H7 (cell line): ENCODE data around the gene BBS9. TPM values are rescaled to one million over a fixed set of nuclear protein-coding genes. Genes with fewer than 3 reads are reported as not detected.
"Not testable (repeated sequence)": the region's sequence is repeated elsewhere in the genome, so short reads cannot be mapped to it uniquely, and the experiment has no call there.

ENCODE experiments used
- DNase-seq: peaks from one replicate; pipeline ENCODE4 v3.0.0; 2012
- H3K27me3 ChIP-seq: 2 replicates; pipeline ENCODE4 v1.6.0; 2011; ENCODE audit warnings: mild to moderate bottlenecking, low read length; ENCODE audit not compliant: control insufficient read depth, insufficient read depth
- H3K36me3 ChIP-seq: replicated peaks from 2 replicates; pipeline ENCODE4 v1.5.1; 2011; ENCODE audit warnings: low read length; ENCODE audit not compliant: control insufficient read depth, insufficient read depth
- H3K4me3 ChIP-seq: 2 replicates; pipeline ENCODE4 v1.5.1; 2011; ENCODE audit warnings: low read depth, mild to moderate bottlenecking, control low read depth, low read length, moderate library complexity; ENCODE audit not compliant: insufficient read depth
- total RNA-seq: library from RNA; depleted of rRNA; stranded (reverse); fragments of >200 nt; shearing (Covaris generic); gene quantifications from 2 replicates; pipeline ENCODE4 v1.2.3, GENCODE V29; 2014

The BBS9 gene
- total RNA-seq, 1 experiment from 2014 or later = 5.3 TPM

DNA sequence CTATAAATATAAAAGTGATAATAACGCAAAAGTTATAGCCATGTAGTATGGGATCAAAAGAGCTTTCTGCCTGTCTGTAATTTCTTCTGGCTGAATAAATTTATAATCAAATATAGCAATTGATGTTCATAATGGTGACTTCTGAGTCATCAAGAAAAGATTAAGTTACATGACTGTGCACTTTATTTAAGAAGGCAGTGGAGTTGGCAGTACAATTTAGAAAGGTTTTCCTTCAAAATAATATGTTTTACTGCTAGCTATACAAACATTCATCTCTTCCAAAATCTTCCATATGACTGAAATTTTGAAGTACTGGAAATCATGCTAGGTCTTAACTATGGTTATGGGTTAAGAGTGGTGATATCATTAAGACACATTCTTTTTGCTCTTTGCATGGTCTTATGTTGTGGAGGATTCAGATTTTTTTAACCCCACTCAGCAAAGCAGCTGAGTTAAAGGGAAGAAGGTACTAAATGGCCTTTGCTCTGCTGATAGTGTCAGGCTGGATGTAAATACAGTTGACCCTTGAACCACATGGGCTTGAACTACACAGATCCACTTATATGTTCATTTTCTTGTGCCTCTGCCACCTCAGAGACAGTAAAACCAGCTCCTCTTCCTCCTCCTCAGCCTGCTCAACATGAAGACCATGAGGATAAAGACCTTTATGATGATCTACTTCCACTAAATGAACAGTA lies 323.6 kb downstream of the BBS9 start:
- no peak for DNase-seq
- Histone ChIP-seq H3K4me3 (no peak overlapping the region), H3K36me3 (no peaks in the 10 kb centered on the region), H3K27me3 (no peaks in the 10 kb centered on the region)

DNA sequence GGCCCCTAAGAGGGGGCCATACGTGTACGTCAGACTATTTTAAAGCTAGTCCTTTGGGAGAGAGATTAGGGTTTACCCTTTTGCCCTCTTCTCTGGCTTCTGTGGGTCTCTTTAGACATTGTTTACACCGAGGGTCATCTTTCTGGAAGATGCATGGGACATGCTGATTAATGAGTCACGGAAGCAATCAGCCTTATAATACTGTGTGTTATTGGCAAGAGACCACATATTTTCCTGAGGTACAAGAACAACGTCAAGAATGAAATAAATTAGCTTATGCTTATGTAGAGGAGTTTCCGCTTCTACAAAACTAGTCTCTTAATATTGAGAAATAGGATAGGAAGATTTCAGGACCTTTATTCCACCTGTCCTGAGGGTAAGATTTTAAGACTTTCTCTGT lies 327.7 kb downstream of the BBS9 start:
- DNase-seq = no peak
- H3K4me3 ChIP-seq = no peak overlapping the region
- H3K27me3 ChIP-seq = no peaks in the 10 kb centered on the region
- no peaks in the 10 kb centered on the region for H3K36me3 ChIP-seq

DNA sequence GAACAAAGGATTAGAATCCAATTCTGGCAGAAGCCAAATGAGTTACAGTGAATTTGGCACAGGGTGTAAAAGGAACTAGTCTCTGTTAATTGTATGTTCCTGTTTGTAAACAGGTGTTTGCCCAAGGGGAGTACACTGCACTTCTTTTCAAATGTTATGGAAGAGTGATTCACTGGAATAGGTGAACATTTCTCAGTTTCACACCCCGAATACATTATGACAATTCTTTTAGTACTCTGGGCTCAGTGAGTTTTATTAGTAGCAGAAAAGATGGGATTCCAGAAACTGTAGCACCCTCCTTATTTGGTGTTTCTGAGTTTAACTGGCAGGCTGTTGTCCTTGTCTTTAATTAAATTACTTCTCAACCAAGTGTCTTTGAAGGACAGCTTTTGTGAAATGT lies 329.2 kb downstream of the BBS9 start:
- Histone ChIP-seq H3K4me3 (no peak overlapping the region), H3K36me3 (no peaks in the 10 kb centered on the region), H3K27me3 (no peaks in the 10 kb centered on the region)
- DNase-seq = no peak

DNA sequence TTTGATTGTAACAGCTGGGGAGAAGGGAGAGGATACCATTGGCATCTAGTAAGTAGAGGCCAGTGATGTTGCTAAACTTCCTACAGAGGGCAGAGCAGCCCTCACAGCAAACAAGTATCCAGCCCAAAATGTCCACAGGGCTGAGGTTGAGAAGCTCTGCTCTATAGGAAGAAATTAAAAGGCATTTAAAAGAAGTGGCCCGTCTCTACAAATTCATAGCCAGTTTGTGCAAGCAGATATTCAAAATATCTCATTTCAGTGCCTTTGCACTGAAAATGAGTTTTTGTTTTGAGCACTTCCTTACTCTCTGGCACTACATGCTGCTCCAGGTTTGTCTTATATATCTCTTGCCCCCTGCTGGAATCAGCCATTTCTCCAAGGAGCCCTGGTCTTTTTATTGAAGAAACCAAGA lies 330.0 kb downstream of the BBS9 start:
- Histone ChIP-seq H3K4me3 (no peak overlapping the region), H3K36me3 (no peaks in the 10 kb centered on the region), H3K27me3 (no peaks in the 10 kb centered on the region)
- peak; percentile 30 for DNase-seq

DNA sequence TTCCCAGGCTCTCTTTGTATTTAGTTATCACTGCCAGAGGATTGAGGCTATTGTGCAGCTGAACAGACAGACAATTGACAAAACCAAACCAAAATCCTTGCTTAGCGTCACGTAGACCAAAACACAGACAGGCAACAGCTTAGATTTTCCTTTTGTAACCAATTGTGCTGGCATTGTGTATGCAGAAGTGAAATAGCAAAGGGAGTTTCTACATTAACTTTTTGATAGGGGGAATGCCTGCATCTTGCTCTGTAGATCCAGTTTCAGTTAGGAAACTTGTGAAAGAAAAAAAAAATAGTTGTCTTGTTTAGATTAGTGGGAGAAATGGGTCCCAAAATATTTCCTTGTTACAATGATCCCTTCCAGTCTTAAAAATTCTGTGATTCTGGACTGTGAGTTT lies 333.8 kb downstream of the BBS9 start:
- H3K27me3 ChIP-seq = no peaks in the 10 kb centered on the region
- DNase-seq = no peak
- no peaks in the 10 kb centered on the region for H3K36me3 ChIP-seq
- H3K4me3 ChIP-seq = no peak overlapping the region

DNA sequence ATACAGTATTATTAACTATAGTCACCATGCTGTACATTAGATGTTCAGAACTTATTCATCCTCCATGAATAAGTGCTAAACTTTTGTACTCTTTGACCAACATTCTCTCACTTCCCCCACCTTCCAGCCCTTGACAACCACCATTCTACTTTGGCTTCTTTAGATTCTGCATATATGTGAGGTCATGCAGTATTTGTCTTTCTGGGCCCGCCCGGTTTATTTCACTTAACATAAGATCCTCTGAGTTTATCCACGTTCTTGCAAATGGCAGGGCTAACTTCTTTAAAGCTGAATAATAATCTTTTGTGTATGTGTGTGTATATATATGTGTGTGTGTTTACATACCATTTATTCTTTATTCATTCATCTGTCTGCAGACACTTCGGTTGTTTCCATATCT lies 336.8 kb downstream of the BBS9 start:
- no peaks in the 10 kb centered on the region for H3K27me3 ChIP-seq
- no peak overlapping the region for H3K4me3 ChIP-seq
- no peaks in the 10 kb centered on the region for H3K36me3 ChIP-seq
- DNase-seq = no peak

DNA sequence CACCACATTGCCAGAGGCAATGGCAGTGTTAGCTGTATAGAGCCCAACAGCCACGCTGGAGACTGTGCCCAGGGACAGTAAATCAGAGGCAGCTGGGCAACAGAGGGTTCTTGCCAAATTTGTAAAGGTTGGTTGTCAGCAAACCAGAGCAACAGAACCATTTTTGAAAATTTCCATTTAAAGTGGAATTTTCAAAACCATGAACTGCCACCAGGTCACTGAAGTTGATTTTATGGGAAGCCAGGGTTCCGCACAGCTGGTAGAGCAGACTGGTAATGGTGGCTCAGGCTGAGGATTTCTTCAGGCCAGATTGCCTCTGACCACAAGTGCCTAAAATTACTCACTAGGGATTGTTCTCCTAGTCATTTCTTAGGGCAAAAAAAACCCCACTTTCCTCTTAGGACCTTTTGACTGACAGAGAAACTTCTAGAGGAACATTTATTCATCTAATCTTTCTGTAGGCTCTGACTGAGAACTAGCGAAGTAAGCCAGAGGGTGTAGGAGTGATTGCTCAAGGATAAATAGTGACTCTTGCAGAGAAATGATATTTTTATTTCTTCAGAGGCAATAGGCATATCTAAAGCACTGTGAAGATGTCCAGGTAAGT lies 342.4 kb downstream of the BBS9 start:
- H3K27me3 ChIP-seq = no peaks in the 10 kb centered on the region
- H3K36me3 ChIP-seq = no peaks in the 10 kb centered on the region
- no peak overlapping the region for H3K4me3 ChIP-seq
- no peak for DNase-seq

DNA sequence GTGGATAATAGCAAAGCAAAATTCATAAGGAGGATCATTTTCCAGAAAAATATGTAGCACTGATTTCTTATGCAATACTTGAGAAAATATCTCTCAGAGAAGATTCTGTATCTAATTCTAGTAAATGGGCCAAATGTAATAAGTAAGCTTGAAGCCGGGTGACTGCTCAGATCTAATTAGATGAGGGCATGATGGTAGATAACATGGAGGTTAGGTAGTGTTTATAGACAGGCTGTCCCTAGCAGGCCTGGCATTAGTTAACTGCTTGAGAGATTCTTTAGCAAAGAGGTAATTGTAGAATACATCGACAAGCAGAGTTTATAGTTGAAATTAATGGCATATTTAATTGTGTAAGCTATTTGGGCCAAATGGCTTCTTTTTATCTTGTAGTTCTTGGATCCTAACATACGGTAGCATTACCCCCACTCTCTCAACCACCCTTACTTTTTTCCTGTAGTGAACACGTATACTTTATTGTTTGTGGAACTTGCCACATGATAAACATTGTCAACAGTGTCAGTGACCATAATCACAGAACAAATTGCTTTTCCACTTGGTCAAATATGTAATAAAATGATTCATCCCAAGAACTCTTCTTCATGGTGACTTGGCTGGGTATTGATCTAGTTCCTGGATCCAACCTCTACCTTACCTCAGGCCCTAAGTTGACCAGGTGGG lies 343.1 kb downstream of the BBS9 start:
- H3K4me3 ChIP-seq = no peak overlapping the region
- H3K36me3 ChIP-seq = no peaks in the 10 kb centered on the region
- DNase-seq = no peak
- H3K27me3 ChIP-seq = no peaks in the 10 kb centered on the region

DNA sequence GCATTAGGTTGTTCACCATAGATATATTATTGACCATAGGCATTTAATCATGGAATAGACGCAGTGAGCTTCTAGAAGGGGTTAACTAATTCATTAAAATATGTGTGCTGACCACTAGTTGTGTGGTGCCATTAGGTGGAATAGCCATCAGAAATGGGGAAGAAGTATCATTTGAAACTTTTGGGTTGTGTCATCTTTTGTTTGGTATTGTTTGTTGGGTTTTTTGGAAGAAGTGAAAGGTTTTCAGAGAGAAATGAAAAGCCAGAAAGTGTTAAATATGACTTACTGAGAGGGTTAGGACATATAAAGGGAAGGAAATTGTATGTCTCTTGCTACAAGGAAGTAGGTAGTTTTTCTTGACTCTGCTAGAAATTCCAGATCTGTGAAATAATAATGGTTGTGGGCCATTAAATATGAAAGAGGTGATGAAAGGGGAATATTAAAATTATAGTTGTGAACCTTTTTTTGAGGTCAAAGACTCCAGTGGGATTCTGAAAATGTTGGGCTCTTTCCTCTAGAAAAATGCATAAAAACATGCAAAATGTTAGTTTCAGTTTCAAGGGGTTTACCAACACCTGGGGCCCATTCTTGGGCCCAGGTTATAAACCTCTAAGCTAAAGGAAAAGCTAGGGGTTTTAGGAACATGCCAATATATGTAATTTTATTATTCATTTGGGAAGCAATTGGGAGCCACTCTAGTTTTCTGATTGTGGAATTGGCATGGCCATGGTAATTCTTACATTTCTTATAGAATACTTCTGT lies 348.5 kb downstream of the BBS9 start:
- Histone ChIP-seq H3K4me3 (no peak overlapping the region), H3K27me3 (no peaks in the 10 kb centered on the region), H3K36me3 (no peaks in the 10 kb centered on the region)
- DNase-seq = no peak

DNA sequence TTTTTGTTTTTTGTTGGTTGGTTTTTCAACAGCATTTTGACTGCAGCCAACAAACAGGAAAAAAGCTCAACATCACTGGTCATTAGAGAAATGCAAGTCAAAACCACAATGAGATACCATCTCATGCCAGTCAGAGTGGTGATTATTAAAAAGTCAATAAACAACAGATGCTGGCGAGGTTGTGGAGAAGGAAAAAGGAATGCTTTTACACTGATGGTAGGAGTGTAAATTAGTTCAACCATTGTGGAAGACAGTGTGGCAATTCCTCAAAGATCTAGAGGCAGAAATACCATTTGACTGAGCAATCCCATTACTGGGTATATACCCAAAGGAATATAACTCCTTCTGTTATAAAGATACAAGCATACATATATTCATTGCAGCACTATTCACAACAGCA lies 355.1 kb downstream of the BBS9 start:
- H3K36me3 ChIP-seq, H3K4me3 ChIP-seq, H3K27me3 ChIP-seq, DNase-seq: not testable (repeated sequence)

DNA sequence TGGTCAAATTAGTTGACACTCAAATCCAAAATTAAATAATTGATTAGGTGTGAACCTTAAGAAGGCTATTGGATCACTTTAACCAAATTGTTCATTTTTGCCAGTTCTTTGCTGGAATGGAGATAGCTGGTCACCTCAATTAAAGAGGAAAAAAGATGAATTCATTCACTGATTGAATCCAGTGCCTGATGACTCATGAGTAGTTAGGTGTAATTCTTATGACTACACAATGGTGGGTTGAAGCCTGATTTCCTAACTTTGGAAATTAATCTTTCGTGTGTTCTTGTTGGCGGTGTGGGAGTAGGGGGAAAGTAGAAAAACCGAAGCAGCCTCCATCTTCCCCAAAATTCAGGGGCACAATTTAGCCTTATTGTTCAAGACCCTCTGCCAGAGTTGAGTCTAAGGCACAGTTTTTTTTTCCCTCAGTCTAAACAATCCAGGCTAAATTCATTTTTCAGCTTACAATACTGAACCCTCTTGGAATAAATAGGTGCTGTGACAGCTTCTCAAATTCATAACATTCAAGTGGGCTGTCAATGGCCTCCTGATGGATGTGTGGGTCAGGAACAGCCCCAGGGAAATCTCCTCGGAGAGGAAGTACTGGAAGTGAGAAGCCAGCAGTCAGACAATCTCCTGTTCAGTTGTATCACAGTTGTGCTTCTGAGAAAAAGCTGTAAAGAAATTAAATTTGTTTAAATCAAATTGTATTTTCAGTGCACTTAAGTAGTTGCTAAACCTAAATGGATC lies 356.6 kb downstream of the BBS9 start:
- no peaks in the 10 kb centered on the region for H3K27me3 ChIP-seq
- DNase-seq = no peak
- no peaks in the 10 kb centered on the region for H3K36me3 ChIP-seq
- H3K4me3 ChIP-seq = no peak overlapping the region

DNA sequence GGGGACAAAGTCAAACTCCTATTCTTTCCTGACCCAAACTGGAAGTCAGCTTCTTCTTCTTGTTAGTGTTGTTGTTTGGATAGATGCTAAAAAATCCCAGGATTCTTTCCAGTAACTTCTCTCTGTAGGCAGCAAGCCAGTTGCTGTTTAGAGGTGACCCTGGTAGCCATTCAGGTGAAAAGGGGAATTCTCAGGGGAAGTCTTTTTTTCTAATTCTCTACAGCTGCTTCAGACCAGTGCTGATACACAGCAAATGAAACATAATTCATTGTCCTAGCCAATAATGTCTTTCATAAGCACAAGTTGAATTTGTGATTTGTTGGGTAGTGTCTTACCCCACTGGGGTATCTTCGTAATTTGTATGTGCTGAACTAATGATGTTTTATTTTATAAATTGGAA lies 357.3 kb downstream of the BBS9 start:
- Histone ChIP-seq H3K36me3 (no peaks in the 10 kb centered on the region), H3K27me3 (no peaks in the 10 kb centered on the region), H3K4me3 (no peak overlapping the region)
- no peak for DNase-seq

DNA sequence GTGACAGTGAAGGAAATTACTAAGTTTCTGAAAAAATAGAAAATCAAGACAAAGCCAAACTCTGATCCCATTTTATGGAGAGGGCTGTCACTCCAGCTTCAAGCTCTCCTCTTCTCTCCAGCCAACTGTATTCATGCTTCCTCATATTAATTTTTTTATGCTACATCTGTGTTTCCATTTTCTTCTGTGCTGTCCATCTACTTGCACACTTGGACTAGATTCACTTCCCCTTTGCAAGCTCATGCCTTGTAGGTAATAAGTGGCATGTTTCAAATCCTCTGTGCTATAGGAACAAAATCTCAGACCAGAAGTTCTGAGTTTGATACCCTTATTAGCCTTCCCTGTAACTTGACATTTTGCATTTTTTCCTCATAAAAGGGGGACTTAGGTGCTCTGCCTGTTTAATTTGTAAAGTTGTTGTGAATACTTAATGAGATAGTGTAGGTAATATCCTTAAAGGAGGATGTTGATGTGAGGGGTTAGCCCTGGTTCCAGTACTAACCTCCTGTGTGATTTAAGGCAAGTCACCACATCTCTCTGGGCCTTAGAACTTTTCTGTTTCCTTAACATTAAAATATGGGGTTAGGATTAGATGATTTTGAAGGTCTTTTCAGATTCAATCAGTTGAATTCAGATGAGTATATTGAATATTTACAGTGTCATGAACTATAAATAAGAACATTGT lies 358.8 kb downstream of the BBS9 start:
- Histone ChIP-seq H3K36me3 (no peaks in the 10 kb centered on the region), H3K4me3 (no peak overlapping the region), H3K27me3 (no peaks in the 10 kb centered on the region)
- DNase-seq = no peak

DNA sequence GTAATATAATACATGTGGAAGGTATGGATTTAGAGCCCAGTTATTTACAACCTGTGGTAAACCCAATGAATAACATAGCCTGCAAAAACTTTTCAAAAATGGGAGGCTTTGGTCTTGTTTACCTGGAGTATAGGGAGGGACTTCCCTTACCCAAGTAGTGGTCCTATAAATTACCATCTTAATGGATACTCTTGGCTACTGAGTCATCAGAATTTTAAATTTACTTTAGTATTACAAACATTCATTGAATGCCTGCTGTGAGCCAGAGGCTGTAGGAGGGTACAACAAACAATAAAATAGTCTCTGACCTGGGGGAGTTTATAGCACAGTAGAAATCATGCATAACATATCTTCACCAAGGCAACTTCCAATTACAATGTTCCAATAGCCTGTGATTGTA lies 365.1 kb downstream of the BBS9 start:
- Histone ChIP-seq H3K27me3 (no peaks in the 10 kb centered on the region), H3K4me3 (no peak overlapping the region), H3K36me3 (no peaks in the 10 kb centered on the region)
- peak; percentile 7 for DNase-seq
